Measurements from ENCODE around the gene TMEM221. TPM values are rescaled to one million over a fixed set of nuclear protein-coding genes. Genes with fewer than 3 reads are reported as not detected.

Gene TMEM221
- total and polyA plus RNA-seq, 2 donors (not counting 3 experiments of a cell fraction or from before 2014, with no cell fraction given): 0.08 TPM; not detected in 1

DNA sequence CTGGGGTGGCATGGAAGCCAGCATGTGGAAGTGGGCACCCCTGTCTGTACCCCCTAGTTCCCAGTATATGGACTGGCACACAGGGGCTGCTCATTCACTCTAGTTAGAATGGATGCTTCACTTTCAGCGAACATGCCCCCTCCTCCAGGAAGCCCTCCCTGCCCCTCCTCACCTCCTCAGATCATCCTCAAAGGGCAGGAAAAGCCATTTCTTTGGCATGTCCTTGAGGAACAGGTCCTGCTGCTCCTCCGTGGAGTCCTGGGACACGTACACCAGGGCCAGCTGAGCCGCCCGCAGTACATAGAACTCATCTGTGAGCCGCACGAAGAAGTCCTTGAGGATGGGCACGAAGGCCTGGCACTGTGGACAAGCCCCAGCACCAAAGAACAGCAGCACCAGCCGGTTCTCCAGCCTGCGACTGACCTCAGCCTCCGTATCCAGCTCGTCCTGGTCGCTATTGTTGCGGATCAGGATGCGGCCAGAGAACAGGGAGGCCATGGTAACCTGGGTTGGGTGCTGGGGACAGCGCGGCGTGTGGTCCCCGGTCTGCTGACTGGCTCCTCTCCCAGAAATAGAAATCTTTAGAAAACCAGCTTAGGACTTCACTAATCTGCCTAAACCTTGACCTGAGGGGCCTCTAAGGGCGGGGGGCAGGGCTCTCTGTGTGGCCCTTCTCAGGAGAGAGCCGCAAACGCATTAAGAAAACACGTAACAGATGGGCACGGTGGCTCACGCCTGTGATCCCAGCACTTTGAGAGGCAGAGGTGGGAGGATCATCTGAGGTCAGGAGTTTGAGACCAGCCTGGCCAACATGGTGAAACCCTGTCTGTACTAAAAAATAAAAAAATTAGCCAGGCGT is 12.1 kb upstream of the TMEM221 start, which contains the start of gene NXNL1:
Gene NXNL1, minus strand, starts transcription at position 555 of the 859 bp plus-strand sequence. Its CDS starts 57 bp downstream, at position 498.
- H3K4me3 ChIP-seq (replicated peaks in 1 of 3; ENCODE audit: insufficient read depth in 1 of 3, low read depth in 1 of 3, low read length in 3 of 3): no peak within 1 kb of the TSS
- no peaks in the 10 kb centered on the region for H3K36me3 ChIP-seq (ENCODE audit: control insufficient read depth in 2 of 2, extremely low read depth in 1 of 2, insufficient read depth in 2 of 2, low read length in 2 of 2)
- no peaks in the 10 kb centered on the region for H3K9me3 ChIP-seq (replicated peaks; ENCODE audit: control insufficient read depth, insufficient read depth, low read length)
- ChIA-PET CTCF (interaction anchor here (1.0 kb wide), 1 partner anchor 8 kb away, joined by 3 read pairs; no protein-coding TSS in a partner anchor), POLR2A (interaction anchor here (0.6 kb wide), 1 partner anchor 33 kb away, joined by 6 read pairs; no protein-coding TSS in a partner anchor)
- dilution Hi-C loops (cut with MboI; ENCODE audit: extremely low pct_ligation_motif_present, low sequenced_read_pairs) (no loop called here), intact Hi-C loops (cut with micrococcal nuclease) (no loop called here)
- no peaks in the 10 kb centered on the region for H4K20me1 ChIP-seq (replicated peaks; ENCODE audit: control insufficient read depth, extremely low read depth, insufficient read depth, low read length)
- TF ChIP-seq GATA2 (IDR thresholded peaks at IDR 0.05; ENCODE audit: insufficient read depth, insufficient read length, low read depth, low read length) (no peak), MYC (IDR thresholded peaks at IDR 0.05; ENCODE audit: low read depth, low read length) (no peak), FOS (IDR thresholded peaks at IDR 0.05; ENCODE audit: borderline replicate concordance, insufficient read depth, low read length) (no peak), EZH2 (IDR thresholded peaks at IDR 0.05; ENCODE audit: borderline replicate concordance, low read depth, low read length, severe bottlenecking) (no peak), POLR2A (IDR thresholded peaks at IDR 0.05; ENCODE audit: low read depth, low read length) (no peak)
- TF ChIP-seq, protein P1, sequence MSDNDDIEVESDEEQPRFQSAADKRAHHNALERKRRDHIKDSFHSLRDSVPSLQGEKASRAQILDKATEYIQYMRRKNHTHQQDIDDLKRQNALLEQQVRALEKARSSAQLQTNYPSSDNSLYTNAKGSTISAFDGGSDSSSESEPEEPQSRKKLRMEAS (IDR thresholded peaks at IDR 0.05; ENCODE audit: insufficient read depth, insufficient read length): no peak
- TF ChIP-seq, protein P2, sequence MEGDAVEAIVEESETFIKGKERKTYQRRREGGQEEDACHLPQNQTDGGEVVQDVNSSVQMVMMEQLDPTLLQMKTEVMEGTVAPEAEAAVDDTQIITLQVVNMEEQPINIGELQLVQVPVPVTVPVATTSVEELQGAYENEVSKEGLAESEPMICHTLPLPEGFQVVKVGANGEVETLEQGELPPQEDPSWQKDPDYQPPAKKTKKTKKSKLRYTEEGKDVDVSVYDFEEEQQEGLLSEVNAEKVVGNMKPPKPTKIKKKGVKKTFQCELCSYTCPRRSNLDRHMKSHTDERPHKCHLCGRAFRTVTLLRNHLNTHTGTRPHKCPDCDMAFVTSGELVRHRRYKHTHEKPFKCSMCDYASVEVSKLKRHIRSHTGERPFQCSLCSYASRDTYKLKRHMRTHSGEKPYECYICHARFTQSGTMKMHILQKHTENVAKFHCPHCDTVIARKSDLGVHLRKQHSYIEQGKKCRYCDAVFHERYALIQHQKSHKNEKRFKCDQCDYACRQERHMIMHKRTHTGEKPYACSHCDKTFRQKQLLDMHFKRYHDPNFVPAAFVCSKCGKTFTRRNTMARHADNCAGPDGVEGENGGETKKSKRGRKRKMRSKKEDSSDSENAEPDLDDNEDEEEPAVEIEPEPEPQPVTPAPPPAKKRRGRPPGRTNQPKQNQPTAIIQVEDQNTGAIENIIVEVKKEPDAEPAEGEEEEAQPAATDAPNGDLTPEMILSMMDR (IDR thresholded peaks at IDR 0.05; ENCODE audit: extremely low read depth in 1 of 2, insufficient read depth in 1 of 2, low read depth in 1 of 2, low read length in 2 of 2): no peak
- no peak within 1 kb of the TSS for H3K4me2 ChIP-seq (ENCODE audit: insufficient read depth, low read length)
- FAIRE-seq (no peak), DNase-seq (ENCODE audit: low read depth, low spot score) (no peak)
- H3K27me3 ChIP-seq (ENCODE audit: control insufficient read depth in 2 of 2, insufficient read depth in 2 of 2, low read length in 2 of 2): peaks cover 11 to 14% of the 10 kb centered on the region in 2 experiments
- no peaks in the 10 kb centered on the region for H3K4me1 ChIP-seq (ENCODE audit: control insufficient read depth, extremely low read depth, insufficient read depth, low read length)
- H3K79me2 ChIP-seq (ENCODE audit: control insufficient read depth, insufficient read depth, low read length): no peaks in the 10 kb centered on the region
- H3K9me1 ChIP-seq (replicated peaks; ENCODE audit: control insufficient read depth, extremely low read depth, insufficient read depth, low read length): no peaks in the 10 kb centered on the region
- BruUV-seq (replicated peaks): no TSS peak
- no peak within 1 kb of the TSS for H2AFZ ChIP-seq (ENCODE audit: low read depth, low read length)
- H3K27ac ChIP-seq (ENCODE audit: insufficient read depth, low read depth, low read length): no peak within 1 kb of the TSS
- no peak within 1 kb of the TSS for H3K9ac ChIP-seq (replicated peaks; ENCODE audit: extremely low read depth, insufficient read depth, low read length)

Data from endothelial cell of umbilical vein (primary cell).